Activated naive CD8-positive, alpha-beta T cell treated with anti-CD3 and anti-CD28 coated beads for 36 hours (primary cell): ENCODE data around the gene PHF21A. TPM values are rescaled to one million over a fixed set of nuclear protein-coding genes. Genes with fewer than 3 reads are reported as not detected.

Experiments
- DNase-seq: peaks from one replicate; pipeline ENCODE4 v3.0.0; 2021
- H3K27ac Mint-ChIP-seq: one replicate; pipeline ENCODE4 v1.8.0; 2022; ENCODE audit warnings: mild to moderate bottlenecking, moderate library complexity, mixed read lengths
- H3K27me3 Mint-ChIP-seq: one replicate; pipeline ENCODE4 v1.8.0; 2022; ENCODE audit warnings: mild to moderate bottlenecking, mixed read lengths
- H3K36me3 Mint-ChIP-seq: one replicate; pipeline ENCODE4 v1.8.0; 2021; ENCODE audit warnings: mild to moderate bottlenecking, mixed read lengths
- H3K4me1 Mint-ChIP-seq: one replicate; pipeline ENCODE4 v1.8.0; 2021; ENCODE audit warnings: mixed read lengths
- H3K4me3 Mint-ChIP-seq: one replicate; pipeline ENCODE4 v1.8.0; 2022; ENCODE audit warnings: mild to moderate bottlenecking, moderate library complexity, mixed read lengths
- H3K9me3 Mint-ChIP-seq: one replicate; pipeline ENCODE4 v1.8.0; 2022; ENCODE audit warnings: mixed read lengths
- total RNA-seq, 2 experiments: library from RNA; stranded (reverse); gene quantifications; one replicate each; pipeline ENCODE4 v1.2.3, GENCODE V29; 2021

The PHF21A gene
- total RNA-seq, 2 experiments from 2014 or later: 24.8 to 29.7 TPM

DNA sequence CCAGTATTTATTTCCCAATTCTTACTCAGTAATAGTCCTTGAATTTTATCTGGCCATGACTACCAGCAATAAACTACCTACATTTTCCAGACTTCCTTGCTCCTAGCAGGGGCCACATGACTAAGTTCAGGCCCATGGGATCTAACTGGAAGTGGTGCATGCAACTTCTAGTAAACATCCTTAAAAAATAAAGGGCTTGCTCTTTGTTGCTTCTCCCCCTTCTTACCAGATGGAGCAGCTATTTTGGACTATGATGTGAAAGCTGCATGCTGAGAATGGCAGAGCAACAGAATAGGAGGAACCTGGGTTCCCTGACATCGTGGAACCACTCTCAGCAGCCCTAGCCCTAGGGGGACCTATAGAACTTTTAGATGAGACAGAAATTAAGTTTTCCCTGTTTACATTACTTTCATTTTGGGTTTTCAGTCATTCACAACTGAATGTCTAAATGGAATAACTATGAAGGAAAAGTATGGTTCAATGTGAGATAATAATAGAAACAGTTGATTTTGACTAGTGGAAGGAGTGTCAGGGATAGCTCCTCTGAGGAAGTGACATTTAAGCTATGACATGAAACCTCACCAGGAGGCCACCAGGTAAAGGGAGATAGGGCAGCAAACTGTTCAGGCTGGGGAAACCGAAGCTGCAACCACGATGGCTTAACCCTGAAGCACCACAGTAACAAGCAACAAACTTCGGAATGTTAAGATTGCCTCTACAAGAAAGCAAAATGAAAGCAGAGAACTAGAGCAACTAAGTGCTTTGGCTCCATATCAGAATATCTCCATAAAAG lies 48.9 kb downstream of the PHF21A start:
- Mint-ChIP-seq H3K27me3 (no peaks in the 10 kb centered on the region), H3K27ac (no peak overlapping the region), H3K4me1 (peaks cover 7% of the 10 kb centered on the region), H3K4me3 (no peak overlapping the region), H3K9me3 (no peaks in the 10 kb centered on the region), H3K36me3 (peaks cover 17% of the 10 kb centered on the region)
- DNase-seq: no peak

DNA sequence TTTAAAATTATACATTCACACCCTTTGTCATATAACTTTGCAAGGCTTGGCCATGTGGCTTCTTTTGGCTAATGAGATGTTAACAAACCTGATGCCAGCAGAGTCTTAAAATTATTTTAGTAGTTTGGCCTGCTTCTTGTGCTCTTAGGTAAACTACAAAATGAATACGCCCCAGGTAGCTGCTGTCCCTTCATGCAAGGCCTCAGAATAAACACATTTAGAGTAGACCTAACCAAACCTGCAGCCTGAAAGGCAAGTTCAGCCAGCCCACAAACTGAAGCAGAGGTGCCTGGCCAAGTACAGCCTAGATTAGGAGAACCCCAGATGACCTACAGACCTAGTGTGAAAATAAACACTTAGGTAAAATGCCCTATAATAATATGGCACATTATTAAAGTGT lies 50.2 kb downstream of the PHF21A start:
- Mint-ChIP-seq H3K9me3 (no peaks in the 10 kb centered on the region), H3K4me3 (no peak overlapping the region)

GRCh38 chr11:46069595-46069994 lies 51.7 kb downstream of the PHF21A start:
- Mint-ChIP-seq H3K27me3 (no peaks in the 10 kb centered on the region), H3K4me1 (peaks cover 10% of the 10 kb centered on the region)

More for the DNA sequence above, 50.2 kb downstream of the PHF21A start:
- no peak overlapping the region for H3K27ac Mint-ChIP-seq
- no peaks in the 10 kb centered on the region for H3K27me3 Mint-ChIP-seq
- peaks cover 21% of the 10 kb centered on the region for H3K36me3 Mint-ChIP-seq
- H3K4me1 Mint-ChIP-seq: peaks cover 7% of the 10 kb centered on the region
- DNase-seq: no peak

GRCh38 chr11:46066335-46066734 lies 54.9 kb downstream of the PHF21A start:
- no peak overlapping the region for H3K27ac Mint-ChIP-seq
- no peak overlapping the region for H3K4me3 Mint-ChIP-seq
- H3K9me3 Mint-ChIP-seq: no peaks in the 10 kb centered on the region
- DNase-seq: no peak
- H3K36me3 Mint-ChIP-seq: peaks cover 19% of the 10 kb centered on the region
- no peaks in the 10 kb centered on the region for H3K27me3 Mint-ChIP-seq
- H3K4me1 Mint-ChIP-seq: peaks cover 6% of the 10 kb centered on the region

More at GRCh38 chr11:46069595-46069994, 51.7 kb downstream of the PHF21A start:
- no peak overlapping the region for H3K4me3 Mint-ChIP-seq
- no peak for DNase-seq
- H3K36me3 Mint-ChIP-seq: peaks cover 15% of the 10 kb centered on the region
- H3K27ac Mint-ChIP-seq: no peak overlapping the region
- H3K9me3 Mint-ChIP-seq: no peaks in the 10 kb centered on the region

- peaks cover 6% of the 10 kb centered on the region for H3K4me1 Mint-ChIP-seq
- H3K9me3 Mint-ChIP-seq: no peaks in the 10 kb centered on the region
- H3K27me3 Mint-ChIP-seq: no peaks in the 10 kb centered on the region
- H3K36me3 Mint-ChIP-seq: peaks cover 23% of the 10 kb centered on the region
- no peak for DNase-seq
- H3K4me3 Mint-ChIP-seq: no peak overlapping the region
- no peak overlapping the region for H3K27ac Mint-ChIP-seq
These were observed 55.6 kb downstream of the PHF21A start for GRCh38 chr11:46065681-46066080.

- Mint-ChIP-seq H3K27ac (no peak overlapping the region), H3K36me3 (peaks cover 23% of the 10 kb centered on the region), H3K4me3 (no peak overlapping the region), H3K4me1 (peaks cover 6% of the 10 kb centered on the region), H3K27me3 (no peaks in the 10 kb centered on the region), H3K9me3 (no peaks in the 10 kb centered on the region)
- no peak for DNase-seq
These were observed 57.0 kb downstream of the PHF21A start for GRCh38 chr11:46064221-46064620.

- Mint-ChIP-seq H3K4me3 (no peak overlapping the region), H3K9me3 (no peaks in the 10 kb centered on the region), H3K27ac (no peak overlapping the region), H3K36me3 (peaks cover 18% of the 10 kb centered on the region), H3K4me1 (peaks cover 7% of the 10 kb centered on the region), H3K27me3 (no peaks in the 10 kb centered on the region)
- no peak for DNase-seq
These were observed 58.1 kb downstream of the PHF21A start for GRCh38 chr11:46063138-46063537.

DNA sequence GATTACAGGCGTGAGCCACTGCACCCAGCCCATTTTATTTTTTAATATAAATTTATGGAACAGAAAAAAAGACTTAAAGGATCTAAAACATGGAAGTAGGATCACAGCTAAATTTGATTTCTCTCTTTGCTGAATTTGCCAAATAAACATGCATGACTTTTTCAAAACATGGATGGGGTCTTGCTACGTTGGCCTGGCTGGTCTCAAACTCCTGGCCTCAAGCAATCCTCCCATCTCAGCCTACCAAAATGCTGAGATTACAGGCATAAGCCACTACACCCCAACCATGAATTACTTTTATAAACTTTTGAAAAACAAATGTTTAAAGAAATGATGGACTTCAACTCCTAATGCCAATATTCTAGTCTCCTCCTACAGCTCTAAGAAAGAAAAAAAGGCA lies 61.2 kb downstream of the PHF21A start:
- peaks cover 13% of the 10 kb centered on the region for H3K36me3 Mint-ChIP-seq
- peaks cover 18% of the 10 kb centered on the region for H3K4me1 Mint-ChIP-seq
- no peak for DNase-seq
- no peaks in the 10 kb centered on the region for H3K9me3 Mint-ChIP-seq
- no peak overlapping the region for H3K27ac Mint-ChIP-seq
- H3K4me3 Mint-ChIP-seq: no peak overlapping the region
- H3K27me3 Mint-ChIP-seq: no peaks in the 10 kb centered on the region

- H3K27me3 Mint-ChIP-seq: no peaks in the 10 kb centered on the region
- no peak overlapping the region for H3K27ac Mint-ChIP-seq
- H3K36me3 Mint-ChIP-seq: peaks cover 10% of the 10 kb centered on the region
- peaks cover 18% of the 10 kb centered on the region for H3K4me1 Mint-ChIP-seq
- H3K9me3 Mint-ChIP-seq: no peaks in the 10 kb centered on the region
- no peak for DNase-seq
- no peak overlapping the region for H3K4me3 Mint-ChIP-seq
These were observed 63.8 kb downstream of the PHF21A start for GRCh38 chr11:46057489-46057888.

DNA sequence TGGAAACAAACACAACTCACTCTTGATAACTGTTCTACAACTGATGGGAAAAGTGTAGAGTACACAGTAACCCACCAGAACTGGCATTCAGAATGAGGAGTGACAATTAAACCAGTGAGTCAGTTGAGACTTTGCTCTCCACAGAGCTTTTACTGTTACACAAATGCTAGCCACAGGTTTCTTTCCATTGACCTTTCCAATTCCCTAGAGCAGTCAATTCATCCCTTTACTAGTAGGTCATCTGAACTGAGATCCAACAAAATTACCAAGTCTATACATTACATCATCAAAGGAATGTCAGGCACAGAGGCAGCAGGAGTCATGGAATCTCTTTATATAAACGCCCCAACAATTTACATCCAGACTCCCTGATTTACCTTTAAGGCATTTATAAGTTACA lies 65.9 kb downstream of the PHF21A start:
- H3K9me3 Mint-ChIP-seq: no peaks in the 10 kb centered on the region
- peaks cover 18% of the 10 kb centered on the region for H3K4me1 Mint-ChIP-seq
- no peak overlapping the region for H3K27ac Mint-ChIP-seq
- peaks cover 2% of the 10 kb centered on the region for H3K36me3 Mint-ChIP-seq
- H3K27me3 Mint-ChIP-seq: no peaks in the 10 kb centered on the region
- H3K4me3 Mint-ChIP-seq: no peak overlapping the region
- DNase-seq: no peak

DNA sequence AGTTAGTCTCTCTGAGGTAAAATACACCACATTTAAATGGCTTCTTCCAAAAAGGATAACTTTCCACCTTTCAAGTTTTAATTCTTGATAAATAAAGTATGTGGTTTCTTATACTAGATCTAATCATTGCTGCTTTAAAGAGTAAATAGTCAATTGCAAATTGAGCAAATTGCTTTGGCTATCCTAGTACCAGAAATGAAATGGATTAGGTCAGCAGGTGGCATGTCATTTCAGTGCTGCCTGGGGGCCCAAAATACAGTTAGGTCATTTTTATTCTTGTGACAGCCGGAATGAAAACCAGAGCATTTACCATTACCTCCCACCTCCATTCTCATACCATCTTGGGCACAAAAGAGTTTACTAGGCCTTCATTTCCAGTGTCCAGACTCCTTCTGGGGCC lies 70.2 kb downstream of the PHF21A start:
- Mint-ChIP-seq H3K27me3 (no peaks in the 10 kb centered on the region), H3K36me3 (peaks cover 16% of the 10 kb centered on the region), H3K9me3 (no peaks in the 10 kb centered on the region), H3K27ac (no peak overlapping the region), H3K4me3 (no peak overlapping the region), H3K4me1 (peaks cover 5% of the 10 kb centered on the region)
- no peak for DNase-seq

DNA sequence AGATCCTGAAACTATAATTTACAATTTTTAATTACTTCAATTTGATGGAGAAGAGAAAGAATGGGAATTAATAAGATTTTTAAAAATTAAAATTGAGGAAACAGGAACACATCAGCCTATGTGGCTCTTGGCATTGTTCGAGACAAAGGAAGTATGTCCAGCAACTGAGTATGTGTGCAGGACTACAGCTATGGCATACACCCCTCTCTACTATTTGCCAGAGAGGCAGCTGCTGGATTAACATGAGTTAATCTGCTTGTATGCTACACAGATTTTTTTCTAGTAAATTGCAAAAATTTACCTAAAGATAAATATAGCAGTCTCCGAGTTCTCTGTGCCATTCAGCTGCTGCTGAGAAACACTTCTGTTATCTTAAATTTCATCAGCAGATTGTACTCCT lies 70.6 kb downstream of the PHF21A start:
- peaks cover 16% of the 10 kb centered on the region for H3K36me3 Mint-ChIP-seq
- no peaks in the 10 kb centered on the region for H3K9me3 Mint-ChIP-seq
- no peak overlapping the region for H3K27ac Mint-ChIP-seq
- H3K4me1 Mint-ChIP-seq: peaks cover 5% of the 10 kb centered on the region
- H3K27me3 Mint-ChIP-seq: no peaks in the 10 kb centered on the region
- H3K4me3 Mint-ChIP-seq: no peak overlapping the region
- no peak for DNase-seq

DNA sequence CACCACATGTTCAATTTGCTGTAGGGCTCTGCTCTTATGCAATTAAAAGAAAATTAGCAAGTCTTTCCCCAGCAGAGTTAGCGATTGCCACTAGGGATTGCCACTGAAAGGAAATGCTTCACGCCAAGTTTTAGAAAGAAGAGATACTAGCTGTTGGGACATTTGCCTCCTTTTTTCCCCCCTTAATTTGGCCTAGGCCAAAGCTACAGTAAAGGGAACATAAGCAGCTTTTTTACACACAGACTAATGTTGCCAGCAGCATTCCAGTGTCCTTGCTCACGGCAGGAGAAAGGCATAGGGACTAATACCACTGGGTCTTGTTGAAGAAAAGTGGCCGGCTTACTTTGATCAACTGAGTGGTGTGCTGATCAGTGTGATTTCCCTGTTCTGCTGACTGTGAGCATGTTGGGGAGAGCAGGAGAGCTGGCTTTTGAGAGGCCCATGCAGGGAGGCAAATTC lies 71.2 kb downstream of the PHF21A start:
- DNase-seq: no peak
- H3K27ac Mint-ChIP-seq: no peak overlapping the region
- H3K27me3 Mint-ChIP-seq: no peaks in the 10 kb centered on the region
- H3K4me3 Mint-ChIP-seq: no peak overlapping the region
- peaks cover 16% of the 10 kb centered on the region for H3K36me3 Mint-ChIP-seq
- H3K9me3 Mint-ChIP-seq: no peaks in the 10 kb centered on the region
- H3K4me1 Mint-ChIP-seq: no peaks in the 10 kb centered on the region

- peaks cover 16% of the 10 kb centered on the region for H3K36me3 Mint-ChIP-seq
- no peak overlapping the region for H3K4me3 Mint-ChIP-seq
- no peak for DNase-seq
- H3K9me3 Mint-ChIP-seq: no peaks in the 10 kb centered on the region
- H3K27ac Mint-ChIP-seq: no peak overlapping the region
- no peaks in the 10 kb centered on the region for H3K27me3 Mint-ChIP-seq
- no peaks in the 10 kb centered on the region for H3K4me1 Mint-ChIP-seq
These were observed 71.8 kb downstream of the PHF21A start for GRCh38 chr11:46049325-46049897.

DNA sequence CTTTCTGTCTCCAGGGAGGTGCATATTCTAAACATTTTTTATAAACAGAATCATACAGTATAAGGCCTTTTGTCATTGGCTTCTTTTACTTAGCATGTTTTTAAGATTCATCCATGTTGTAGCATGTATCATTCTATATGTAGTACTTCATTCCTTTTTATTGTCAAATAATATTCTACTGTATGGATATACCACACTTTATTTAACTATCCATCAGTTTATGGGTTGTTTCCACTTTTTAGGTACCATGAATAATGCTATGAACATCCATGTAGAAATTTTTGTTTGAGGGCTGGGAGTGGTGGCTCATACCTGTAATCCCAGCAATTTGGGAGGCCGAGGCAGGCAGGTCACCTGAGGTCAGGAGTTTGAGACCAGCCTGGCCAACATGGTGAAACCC lies 73.1 kb downstream of the PHF21A start:
- DNase-seq: no peak
- Mint-ChIP-seq H3K9me3 (no peaks in the 10 kb centered on the region), H3K4me3 (no peak overlapping the region), H3K27ac (no peak overlapping the region), H3K36me3 (peaks cover 16% of the 10 kb centered on the region), H3K4me1 (no peaks in the 10 kb centered on the region), H3K27me3 (no peaks in the 10 kb centered on the region)

DNA sequence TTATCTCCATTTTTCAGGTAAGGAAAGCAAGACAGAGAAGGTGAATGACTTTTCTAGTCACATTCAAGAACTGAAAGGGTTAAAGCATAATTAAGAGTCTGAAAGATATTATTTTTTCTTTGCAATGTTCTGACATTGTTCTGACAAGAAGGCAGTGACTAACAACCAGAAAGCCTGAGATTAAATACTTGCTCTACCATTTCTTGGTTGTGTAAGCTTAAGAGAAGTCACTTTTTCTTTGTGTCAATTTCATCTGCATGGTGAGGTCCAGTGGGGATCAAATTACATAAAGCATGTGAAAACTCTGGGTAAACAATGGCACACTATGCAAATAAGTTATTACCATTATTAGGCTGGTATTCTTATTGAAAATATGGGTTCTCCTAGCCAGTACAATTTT lies 73.7 kb downstream of the PHF21A start:
- no peak overlapping the region for H3K4me3 Mint-ChIP-seq
- peaks cover 18% of the 10 kb centered on the region for H3K36me3 Mint-ChIP-seq
- H3K27ac Mint-ChIP-seq: no peak overlapping the region
- no peaks in the 10 kb centered on the region for H3K9me3 Mint-ChIP-seq
- no peak for DNase-seq
- no peaks in the 10 kb centered on the region for H3K27me3 Mint-ChIP-seq
- no peaks in the 10 kb centered on the region for H3K4me1 Mint-ChIP-seq
